Tibial nerve (tissue), 4 donors: ENCODE data around the gene CYP2E1. TPM values are rescaled to one million over a fixed set of nuclear protein-coding genes. Genes with fewer than 3 reads are reported as not detected.
"Not testable (repeated sequence)": the region's sequence is repeated elsewhere in the genome, so short reads cannot be mapped to it uniquely, and the experiment has no call there.

Experiments
- DNase-seq, 2 donors: peaks; one replicate each; pipeline ENCODE4 v3.0.0-alpha.2; 2019; ENCODE audit warnings: low spot score in 2 of 2
- H3K27ac ChIP-seq, 4 donors: fragments of 200-600 bp; sonication (generic) in 3 of 4; one replicate each; pipeline ENCODE4 v1.5.1; 2017 to 2019; ENCODE audit warnings: mild to moderate bottlenecking in 1 of 4
- H3K27me3 ChIP-seq, 2 donors: fragments of 200-600 bp; sonication (generic) in 1 of 2; one replicate each; pipeline versions ENCODE4 v1.5.1 to v1.6.0; 2017 to 2019
- H3K36me3 ChIP-seq, 3 donors: fragments of 200-600 bp; sonication (generic); one replicate each; pipeline ENCODE4 v1.5.1; 2018 to 2019
- H3K4me1 ChIP-seq, 4 donors: fragments of 200-600 bp; sonication (generic) in 3 of 4; one replicate each; pipeline ENCODE4 v1.5.1; 2017 to 2019
- H3K4me3 ChIP-seq, 4 donors: fragments of 200-600 bp; sonication (generic) in 3 of 4; one replicate each; pipeline ENCODE4 v1.5.1; 2017 to 2019; ENCODE audit warnings: mild to moderate bottlenecking in 1 of 4, moderate library complexity in 1 of 4
- H3K9me3 ChIP-seq, 4 donors: fragments of 200-600 bp; sonication (generic) in 3 of 4; one replicate each; pipeline ENCODE4 v1.5.1; 2017 to 2019
- CTCF ChIP-seq, 5 experiments: fragments of 200-600 bp in 3 of 5; fragments of 450-650 bp in 2 of 5; sonication (generic) in 3 of 5; IDR thresholded peaks; one replicate each; pipeline ENCODE4 v1.5.1; 2016 to 2019; ENCODE audit warnings: antibody characterized with exemption in 5 of 5, mild to moderate bottlenecking in 3 of 5, moderate library complexity in 2 of 5
- EP300 ChIP-seq, 2 donors: sonication (generic); formaldehyde crosslinking; IDR thresholded peaks; one replicate each; pipeline ENCODE4 v1.6.1; 2017; ENCODE audit warnings: antibody characterized with exemption in 2 of 2, mild to moderate bottlenecking in 1 of 2
- POLR2A ChIP-seq, 2 donors: fragments of 450-650 bp; IDR thresholded peaks; one replicate each; pipeline ENCODE4 v1.6.1; 2017; ENCODE audit warnings: antibody characterized with exemption in 2 of 2, mild to moderate bottlenecking in 2 of 2, moderate library complexity in 2 of 2
- WGBS, 2 donors: methylation state at CpG; one replicate each; pipeline ENCODE4 v1.1.5; 2018; 5-methylcytosine and 5-hydroxymethylcytosine counted together
- total RNA-seq, 4 donors: library from RNA; depleted of rRNA; stranded (reverse); fragments of >200 nt; gene quantifications; one replicate each; pipeline ENCODE4 v1.1.0, GENCODE V29; 2016

Gene CYP2E1
- total RNA-seq, 4 donors from 2014 or later = 0.30 to 7.0 (median 0.82) TPM

GRCh38 chr10:133567119-133567518 lies 40.0 kb downstream of the CYP2E1 start:
- Histone ChIP-seq H3K4me1 (no peaks in the 10 kb centered on the region), H3K27ac (no peak overlapping the region), H3K4me3 (no peak overlapping the region), H3K36me3 (no peaks in the 10 kb centered on the region), H3K27me3 (no peaks in the 10 kb centered on the region), H3K9me3 (peaks cover 0 to 31% (median 0%) of the 10 kb centered on the region in 4 donors)
- TF ChIP-seq EP300 (IDR thresholded peaks at IDR 0.05) (no peak), CTCF (IDR thresholded peaks at IDR 0.05) (no peak), POLR2A (IDR thresholded peaks at IDR 0.05) (no peak)
- 73 to 77% methylated on average over 5 of the region's 5 CpGs for WGBS, 2 donors
- DNase-seq = no peak

GRCh38 chr10:133567609-133568286 lies 40.6 kb downstream of the CYP2E1 start:
- no peaks in the 10 kb centered on the region for H3K36me3 ChIP-seq
- no peaks in the 10 kb centered on the region for H3K27me3 ChIP-seq
- peaks cover 0 to 35% (median 1%) of the 10 kb centered on the region in 4 donors for H3K9me3 ChIP-seq
- no peak overlapping the region for H3K27ac ChIP-seq
- no peak overlapping the region for H3K4me3 ChIP-seq
- DNase-seq = no peak
- H3K4me1 ChIP-seq = no peaks in the 10 kb centered on the region
- no peak for TF ChIP-seq EP300 (IDR thresholded peaks at IDR 0.05)
- no peak for TF ChIP-seq CTCF (IDR thresholded peaks at IDR 0.05)
- TF ChIP-seq POLR2A (IDR thresholded peaks at IDR 0.05) = no peak
- WGBS, 2 donors = 82 to 89% methylated on average over 20 of the region's 29 CpGs

GRCh38 chr10:133568287-133568614 lies 41.1 kb downstream of the CYP2E1 start:
- no peak overlapping the region for H3K27ac ChIP-seq
- H3K4me3 ChIP-seq = no peak overlapping the region
- DNase-seq = no peak
- H3K9me3 ChIP-seq = peaks cover 0 to 40% (median 3%) of the 10 kb centered on the region in 4 donors
- H3K27me3 ChIP-seq = no peaks in the 10 kb centered on the region
- TF ChIP-seq CTCF (IDR thresholded peaks at IDR 0.05) = no peak
- no peak for TF ChIP-seq POLR2A (IDR thresholded peaks at IDR 0.05)
- TF ChIP-seq EP300 (IDR thresholded peaks at IDR 0.05) = no peak
- no peaks in the 10 kb centered on the region for H3K36me3 ChIP-seq
- no peaks in the 10 kb centered on the region for H3K4me1 ChIP-seq
- 89 to 95% methylated on average over 10 to 19 of the region's 22 CpGs for WGBS, 2 donors

GRCh38 chr10:133568831-133569527 lies 41.8 kb downstream of the CYP2E1 start:
- not testable (repeated sequence) for H3K4me3 ChIP-seq, H3K27me3 ChIP-seq, H3K27ac ChIP-seq, DNase-seq, H3K36me3 ChIP-seq, H3K4me1 ChIP-seq
- peaks cover 0 to 47% (median 3%) of the 10 kb centered on the region in 4 donors for H3K9me3 ChIP-seq
- WGBS, 2 donors = no CpG with 5 or more reads among the region's 80 CpGs

- peaks cover 0 to 52% (median 3%) of the 10 kb centered on the region in 4 donors for H3K9me3 ChIP-seq
- not testable (repeated sequence) for H3K4me3 ChIP-seq, H3K4me1 ChIP-seq, H3K27ac ChIP-seq, H3K36me3 ChIP-seq, DNase-seq, H3K27me3 ChIP-seq
- WGBS, 2 donors = 73% methylated on average over 17 of the region's 21 CpGs; no CpG with 5 or more reads in 1 of the 2 donors
Observed at GRCh38 chr10:133569801-133570200, 42.6 kb downstream of the CYP2E1 start.

GRCh38 chr10:133572055-133572454 lies 44.9 kb downstream of the CYP2E1 start:
- not testable (repeated sequence) for DNase-seq, H3K27ac ChIP-seq, H3K4me1 ChIP-seq, H3K36me3 ChIP-seq, H3K4me3 ChIP-seq, H3K27me3 ChIP-seq
- peaks cover 0 to 36% (median 3%) of the 10 kb centered on the region in 4 donors for H3K9me3 ChIP-seq
- WGBS, 2 donors = 90 to 100% methylated on average over 10 to 11 of the region's 11 CpGs

GRCh38 chr10:133573460-133573859 lies 46.3 kb downstream of the CYP2E1 start:
- H3K27ac ChIP-seq, H3K27me3 ChIP-seq, H3K36me3 ChIP-seq, DNase-seq, H3K4me1 ChIP-seq, H3K4me3 ChIP-seq: not testable (repeated sequence)
- 73 to 85% methylated on average over 1 of the region's 1 CpG for WGBS, 2 donors
- peaks cover 0 to 26% (median 3%) of the 10 kb centered on the region in 4 donors for H3K9me3 ChIP-seq

GRCh38 chr10:133577037-133577436 lies 49.9 kb downstream of the CYP2E1 start:
- no CpG with 5 or more reads among the region's 31 CpGs for WGBS, 2 donors
- not testable (repeated sequence) for H3K27me3 ChIP-seq, H3K36me3 ChIP-seq, DNase-seq, H3K27ac ChIP-seq, H3K4me1 ChIP-seq, H3K4me3 ChIP-seq
- H3K9me3 ChIP-seq = peaks cover 0 to 40% (median 3%) of the 10 kb centered on the region in 4 donors
